NCI-H2196 (cell line): Measurements from ENCODE around the gene CPNE8.

Experiments
- DNase-seq: peaks from one replicate; lab custom pipeline; 2025; ENCODE audit not compliant: unreplicated experiment; lab: John Stamatoyannopoulos, UW

CPNE8 gene

DNA sequence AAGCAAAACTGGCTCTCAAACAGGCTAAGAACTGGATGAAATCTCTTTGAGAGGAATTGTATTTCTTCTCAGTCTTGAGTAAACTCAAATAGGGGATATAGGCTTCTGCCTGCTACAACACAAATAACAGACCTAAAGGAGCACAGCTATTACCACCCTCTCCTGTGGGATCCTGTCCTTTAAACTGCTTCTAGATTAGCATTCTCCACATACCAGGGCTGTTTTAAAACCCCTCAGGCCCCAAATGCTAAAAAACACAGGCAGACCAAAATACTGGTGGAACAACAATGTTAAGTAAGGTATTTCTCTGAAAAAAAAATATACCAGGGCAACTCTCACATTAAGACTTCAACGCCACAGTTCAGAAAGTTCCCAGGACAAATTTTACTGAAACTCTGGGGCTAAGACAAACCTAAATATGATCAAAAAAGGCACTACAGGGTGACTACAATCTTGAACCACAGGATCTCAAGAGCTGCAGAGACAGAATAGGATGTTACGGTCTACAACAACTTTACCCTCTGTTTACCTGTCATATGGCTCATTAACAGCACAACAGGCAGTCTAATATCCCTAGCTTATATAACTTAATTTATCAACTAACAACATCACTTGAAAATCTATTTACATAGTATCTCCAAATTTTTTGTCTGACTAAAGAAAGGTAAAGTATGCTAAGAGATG, 7.2 kb downstream of the CPNE8 start:
- DNase-seq: no peak

DNA sequence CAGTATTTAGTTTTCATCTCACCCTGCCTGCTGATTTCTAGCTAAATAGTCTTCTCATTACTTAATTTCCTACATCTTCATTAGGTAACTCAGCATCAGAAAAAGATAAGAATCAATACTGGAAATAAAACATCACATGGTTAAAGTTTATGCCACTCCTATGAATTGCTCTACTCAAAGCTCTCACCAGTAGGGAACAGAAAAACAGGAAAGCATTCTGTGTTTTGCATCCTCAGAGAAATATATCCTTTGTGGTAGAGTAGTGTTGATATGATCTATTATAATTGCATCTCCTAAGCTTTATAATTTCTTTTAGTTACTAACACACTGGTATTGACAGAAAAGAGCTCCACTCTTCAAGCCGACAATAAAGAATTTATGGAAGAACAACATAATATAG, 9.9 kb downstream of the CPNE8 start:
- DNase-seq: no peak

- DNase-seq: no peak
These were observed 12.4 kb downstream of the CPNE8 start for GRCh38 chr12:38892976-38893375.

DNA sequence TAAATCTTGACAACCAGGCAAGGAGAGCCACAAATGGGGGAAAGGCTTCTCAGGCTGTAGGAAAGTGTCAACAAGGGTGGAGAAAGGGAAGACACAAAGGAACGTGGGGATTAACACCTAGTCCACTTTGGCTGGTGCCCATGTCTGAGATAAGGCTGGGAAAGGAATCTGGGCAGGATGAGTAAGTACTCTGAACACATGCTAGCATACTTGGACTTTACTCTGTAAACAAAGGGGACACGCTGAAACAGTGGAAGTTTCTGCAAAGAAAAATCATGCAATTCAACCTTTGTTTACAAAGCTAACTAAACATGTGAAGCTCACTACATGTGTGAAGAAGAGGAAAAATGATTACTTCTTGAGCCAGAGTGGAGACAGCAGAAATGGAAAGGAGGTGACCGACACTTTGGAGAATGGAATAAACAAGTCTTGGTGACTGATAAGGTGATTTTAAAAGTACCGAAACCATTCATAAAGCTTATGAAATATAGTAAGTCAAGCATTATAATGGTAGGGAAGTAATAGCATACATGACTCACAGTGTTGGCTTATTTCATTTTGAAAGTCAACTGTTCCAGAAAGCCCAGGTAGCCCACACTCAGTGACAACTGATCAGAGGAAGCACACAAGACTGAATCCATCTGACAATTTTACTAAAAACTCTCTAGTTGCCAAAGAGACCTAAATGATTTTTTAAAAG, 13.2 kb downstream of the CPNE8 start:
- no peak for DNase-seq

GRCh38 chr12:38890102-38890855, 15.1 kb downstream of the CPNE8 start:
- DNase-seq: no peak

DNA sequence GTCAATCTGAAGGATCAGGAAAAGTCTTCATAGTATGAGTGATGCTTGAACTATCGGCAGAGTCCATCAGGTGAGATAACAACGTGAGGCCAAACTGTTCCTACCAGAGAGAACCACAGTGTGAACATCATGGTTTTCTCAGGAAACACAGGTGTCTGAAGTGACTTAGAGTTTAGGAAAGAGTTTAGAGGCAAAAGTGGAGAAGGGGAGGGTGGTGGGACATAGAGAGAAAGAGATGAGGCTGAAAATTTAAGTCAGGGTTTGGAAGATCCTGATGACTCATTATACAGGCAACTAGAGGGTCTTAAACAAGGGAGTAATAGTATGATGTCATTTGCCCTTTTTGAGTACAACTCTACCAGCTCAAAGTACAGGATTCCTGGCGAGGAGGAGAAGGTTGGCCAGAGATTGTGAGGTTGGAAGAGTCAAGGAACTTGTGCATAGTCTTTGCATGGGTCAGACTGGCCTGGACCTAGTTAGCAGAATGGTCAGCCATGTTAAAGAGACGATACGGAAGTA, 16.0 kb downstream of the CPNE8 start:
- no peak for DNase-seq

DNA sequence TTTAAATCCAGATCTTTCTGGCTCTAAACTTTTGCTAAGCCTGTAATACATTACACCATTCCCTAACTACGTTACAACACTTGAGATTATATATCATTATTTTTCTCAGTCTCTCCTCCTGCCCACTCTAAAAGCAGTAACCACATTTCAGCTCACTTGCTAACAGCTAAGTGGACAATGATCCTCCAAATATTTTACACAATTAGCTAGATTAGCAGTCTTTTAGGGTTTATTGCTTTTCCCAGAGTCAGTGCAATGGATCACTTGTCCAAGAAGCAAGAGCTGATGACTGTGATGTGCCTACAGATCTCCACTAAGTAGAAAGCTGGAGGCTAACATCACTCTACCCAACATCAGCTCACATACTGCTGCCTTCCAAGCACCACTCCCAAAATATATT, 17.6 kb downstream of the CPNE8 start:
- no peak for DNase-seq

GRCh38 chr12:38886931-38887330, 18.5 kb downstream of the CPNE8 start:
- DNase-seq: no peak

DNA sequence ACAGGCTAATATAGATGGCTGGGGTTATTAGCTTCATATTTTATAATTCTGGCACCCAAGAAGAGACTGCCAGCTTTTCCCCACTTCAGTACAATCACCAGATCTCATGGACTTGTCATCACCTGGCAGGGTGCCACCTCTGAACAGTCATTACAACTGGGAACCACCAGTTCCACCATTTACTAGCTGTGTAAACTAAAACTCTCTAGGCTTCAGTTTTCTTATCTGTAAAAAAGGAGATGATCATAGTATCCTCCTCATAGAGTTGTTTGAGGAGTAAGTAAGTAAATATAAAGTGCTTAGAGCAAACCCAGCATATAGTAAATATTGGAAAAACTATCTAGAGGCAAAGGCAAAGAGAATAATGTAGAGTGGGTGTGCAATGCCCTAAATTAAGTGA, 19.3 kb downstream of the CPNE8 start:
- no peak for DNase-seq

DNA sequence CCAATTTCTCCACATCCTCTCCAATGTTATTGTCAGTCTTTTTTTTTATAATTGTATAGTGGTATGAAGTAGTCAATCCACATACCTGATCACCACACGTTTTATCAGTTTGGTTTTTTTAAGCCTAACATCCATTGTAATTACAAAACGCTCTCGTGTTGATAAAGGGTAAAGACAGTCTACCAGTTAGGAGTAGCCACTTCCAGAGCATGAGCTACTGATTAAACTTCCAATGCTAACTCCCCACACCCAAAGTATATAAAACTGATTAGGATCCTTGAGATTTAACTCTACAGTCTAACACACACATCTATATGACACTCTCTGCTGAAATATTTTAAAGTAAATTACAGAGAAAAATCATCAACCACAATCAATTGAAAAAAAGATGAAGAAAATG, 20.7 kb downstream of the CPNE8 start:
- DNase-seq: no peak

GRCh38 chr12:38883629-38884134, 21.7 kb downstream of the CPNE8 start:
- DNase-seq: no peak

- DNase-seq: no peak
These were observed 25.1 kb downstream of the CPNE8 start for GRCh38 chr12:38880288-38880687.

DNA sequence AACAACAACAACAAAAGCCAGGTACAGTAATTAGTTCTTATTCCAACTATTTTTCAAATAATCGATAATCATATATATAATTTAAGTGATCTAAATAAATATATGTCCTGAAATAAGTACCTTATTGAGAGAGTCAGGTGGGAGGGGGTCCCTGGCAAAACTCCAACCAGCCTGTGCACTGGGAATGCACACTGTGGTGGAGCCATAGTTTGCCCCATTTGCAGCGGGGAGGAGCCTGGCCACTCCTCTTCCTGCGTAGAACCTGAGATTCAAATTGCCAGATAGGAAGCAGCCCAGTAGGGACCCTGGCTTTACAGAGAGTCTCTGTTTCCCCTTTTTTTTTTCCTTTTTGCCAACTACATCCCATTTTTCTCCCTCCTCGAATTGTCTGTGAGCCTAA, 26.4 kb downstream of the CPNE8 start:
- DNase-seq: no peak

DNA sequence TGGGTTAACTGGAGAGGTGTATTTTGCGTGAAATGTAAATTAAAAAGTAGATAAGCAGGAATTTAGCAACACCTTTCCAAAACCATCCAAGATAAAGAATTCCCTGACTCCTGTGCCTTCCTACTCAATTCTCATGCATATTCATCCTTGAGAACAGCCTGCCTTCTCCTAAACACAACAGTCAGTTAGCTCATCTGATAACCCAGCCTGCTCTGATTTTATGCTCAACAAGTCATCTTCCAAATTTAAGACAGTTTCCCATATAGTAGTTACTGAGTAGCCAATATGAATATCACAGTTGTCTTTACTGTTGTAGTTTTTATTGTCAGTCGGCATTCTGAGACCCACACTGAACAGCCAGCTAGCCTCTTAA, 27.1 kb downstream of the CPNE8 start:
- DNase-seq: no peak

GRCh38 chr12:38875586-38876228, 29.7 kb downstream of the CPNE8 start:
- DNase-seq: no peak

DNA sequence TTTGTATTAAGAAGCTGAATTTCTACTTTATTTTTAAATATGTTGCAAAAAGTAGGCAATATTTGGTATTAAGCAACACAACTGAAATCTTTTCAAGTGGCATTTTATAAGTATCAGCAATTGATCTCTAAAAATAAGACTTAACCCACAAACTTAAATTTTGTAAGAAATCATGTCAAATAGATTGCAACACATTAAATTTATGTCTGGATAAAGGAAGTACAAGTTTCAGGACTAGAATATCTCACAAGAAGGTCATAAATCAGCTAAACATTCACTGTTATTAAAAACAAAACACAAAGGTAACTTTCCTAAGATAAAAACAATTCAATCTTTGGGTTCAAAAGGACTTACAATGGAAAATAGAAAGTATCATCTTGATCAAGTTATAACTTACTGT, 32.8 kb downstream of the CPNE8 start:
- DNase-seq: no peak

- DNase-seq: no peak
These were observed 33.2 kb downstream of the CPNE8 start for GRCh38 chr12:38872156-38872555.

DNA sequence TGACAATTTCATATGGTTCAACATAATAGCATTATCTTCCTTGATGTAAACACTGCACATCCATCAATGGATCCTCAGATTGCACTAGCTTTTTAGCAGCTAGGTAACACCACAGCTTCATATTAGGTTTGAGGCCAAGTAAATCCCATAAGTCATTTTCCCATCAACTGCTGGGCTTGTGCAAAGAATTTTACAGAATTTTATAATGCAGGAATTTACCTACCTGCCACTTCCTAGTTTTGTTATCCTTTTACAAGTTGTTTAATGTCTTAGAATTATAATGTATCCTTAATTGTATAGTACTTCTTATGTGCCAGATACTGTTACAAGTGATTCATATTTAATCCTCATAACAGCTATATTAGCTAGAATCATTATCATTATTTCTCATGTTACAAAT, 36.4 kb downstream of the CPNE8 start:
- DNase-seq: no peak

DNA sequence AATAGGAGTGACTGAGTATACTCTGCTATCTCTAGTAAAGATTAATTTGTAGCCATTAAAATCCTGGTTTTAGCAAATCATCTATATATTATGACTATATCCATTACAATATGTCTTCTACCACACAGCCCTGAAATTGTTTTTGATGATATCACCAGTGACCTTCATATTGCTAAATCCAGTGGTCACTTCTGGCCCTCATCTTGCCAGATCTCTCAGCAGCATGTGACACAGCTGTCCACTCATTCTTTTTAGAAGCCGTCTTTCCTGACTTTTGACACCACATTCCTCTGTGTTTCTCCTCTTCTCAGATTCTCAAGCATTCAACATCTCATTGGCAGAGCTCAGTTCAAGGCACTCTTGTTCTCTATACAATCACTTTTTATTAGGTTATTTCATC, 54.9 kb downstream of the CPNE8 start:
- no peak for DNase-seq

DNA sequence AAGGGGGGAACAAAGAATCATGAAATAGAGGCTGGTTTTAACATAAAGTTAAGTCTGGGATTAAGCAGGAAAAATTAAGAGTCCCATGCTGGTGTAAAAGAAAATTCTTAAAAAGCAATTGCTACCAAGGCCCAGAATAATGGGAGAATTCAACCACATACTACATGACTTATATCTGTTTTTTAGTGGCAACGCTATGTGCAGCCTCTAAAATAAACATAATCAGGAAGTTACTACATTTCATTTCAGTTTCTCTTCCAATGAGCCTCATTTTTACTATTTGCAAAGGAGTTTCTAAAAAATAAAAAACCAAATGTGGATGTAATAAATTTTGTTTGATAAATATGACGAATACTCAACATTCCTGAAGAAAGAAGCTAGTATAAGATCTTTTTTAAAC, 58.1 kb downstream of the CPNE8 start:
- no peak for DNase-seq

GRCh38 chr12:38844267-38844666, 61.1 kb downstream of the CPNE8 start:
- DNase-seq: no peak
